HepG2 (cell line): Measurements from ENCODE around the gene KIF13A. TPM values are rescaled to one million over a fixed set of nuclear protein-coding genes. Genes with fewer than 3 reads are reported as not detected.

Experiments used
- ATAC-seq: fragments of 200-7000 bp; cut with Tn5 transposase; 3 replicates; pipeline ENCODE4 v1.9.1; 2020; ENCODE audit warnings: mild to moderate bottlenecking, moderate library complexity
- BruUV-seq: library from RNA; stranded (reverse); fragments of 400-500 nt; replicated peaks from 2 replicates; lab custom pipeline; 2021; lab: Mats Ljungman, UMichigan
- CTCF ChIA-PET: fragments of 300-600 bp; formaldehyde crosslinking; extraction: SDS; loops from one replicate; lab custom pipeline; 2021; ENCODE audit warnings: low total read pairs, inconsistent platforms, low intra/inter-chr PET ratio; lab: Yijun Ruan, JAX
- POLR2A ChIA-PET: fragments of 350-600 bp; sonication (Branson Sonifier 250); formaldehyde crosslinking; loops from one replicate; lab custom pipeline; 2020; ENCODE audit warnings: antibody characterized with exemption, inconsistent platforms; lab: Yijun Ruan, JAX
- DNase-seq: peaks from one replicate; pipeline ENCODE4 v3.0.0-alpha.2; 2015; ENCODE audit warnings: low spot score
- FAIRE-seq: peaks from 3 replicates; lab custom pipeline; 2011; peaks lifted over from hg19 to GRCh38; lab: Jason Lieb, UNC
- H2AFZ ChIP-seq: one replicate; pipeline ENCODE4 v1.6.1; 2011; ENCODE audit warnings: low read length, inconsistent platforms
- H3K27ac ChIP-seq: fragments of 300-600 bp; 3 replicates; pipeline ENCODE4 v1.8.0; 2011; ENCODE audit warnings: mixed run types, mild to moderate bottlenecking, mixed read lengths, low read length, inconsistent platforms; ENCODE audit not compliant: insufficient read depth; ENCODE audit errors: extremely low read length
- H3K27me3 ChIP-seq, 2 experiments: fragments of 200-600 bp in 1 of 2; 2 replicates in 1 of 2; 3 replicates in 1 of 2; pipeline versions ENCODE4 v1.6.0 to v1.8.0; 2011; ENCODE audit warnings: low read length in 2 of 2, mild to moderate bottlenecking in 2 of 2, moderate library complexity in 2 of 2, inconsistent platforms in 1 of 2; ENCODE audit not compliant: insufficient read depth in 2 of 2, control insufficient read depth in 1 of 2
- H3K36me3 ChIP-seq, 2 experiments: fragments of 200-600 bp in 1 of 2; replicated peaks in 1 of 2; 2 replicates in 1 of 2; 3 replicates in 1 of 2; pipeline versions ENCODE4 v1.5.1 to v1.8.0; 2011; ENCODE audit warnings: low read length in 2 of 2, inconsistent platforms in 1 of 2; ENCODE audit not compliant: insufficient read depth in 2 of 2, control insufficient read depth in 1 of 2
- H3K4me1 ChIP-seq: 2 replicates; pipeline ENCODE4 v1.5.1; 2012; ENCODE audit warnings: low read length, inconsistent platforms; ENCODE audit not compliant: insufficient read depth
- H3K4me2 ChIP-seq: 2 replicates; pipeline ENCODE4 v1.6.0; 2011; ENCODE audit warnings: low read depth, low read length, inconsistent platforms
- H3K4me3 ChIP-seq, 3 experiments: fragments of 200-600 bp in 1 of 3; sonication (generic), shearing (Covaris generic) in 1 of 3; replicated peaks in 1 of 3; 2 replicates each; pipeline ENCODE4 v1.5.1; 2011 to 2016; ENCODE audit warnings: low read length in 3 of 3, inconsistent platforms in 2 of 3, low read depth in 2 of 3, mild to moderate bottlenecking in 2 of 3, control low read depth in 1 of 3, mixed read lengths in 1 of 3; ENCODE audit not compliant: insufficient read depth in 1 of 3
- H3K79me2 ChIP-seq: one replicate; pipeline ENCODE4 v1.6.1; 2011; ENCODE audit warnings: low read length, inconsistent platforms; ENCODE audit not compliant: insufficient read depth
- H3K9ac ChIP-seq: 2 replicates; pipeline ENCODE4 v1.6.0; 2011; ENCODE audit warnings: mild to moderate bottlenecking, low read depth, low read length, inconsistent platforms; ENCODE audit not compliant: insufficient read depth
- H3K9me3 ChIP-seq: 2 replicates; pipeline ENCODE4 v1.5.1; 2012; ENCODE audit warnings: mild to moderate bottlenecking, low read length
- H4K20me1 ChIP-seq: 2 replicates; pipeline ENCODE4 v1.6.0; 2011; ENCODE audit warnings: inconsistent platforms, mild to moderate bottlenecking, low read length, moderate library complexity; ENCODE audit not compliant: insufficient read depth
- CEBPG ChIP-seq: IDR thresholded peaks from 2 replicates; pipeline ENCODE4 v1.6.1; 2016
- CREB1 ChIP-seq, 2 experiments: fragments of 450-650 bp in 1 of 2; IDR thresholded peaks; 2 replicates each; pipeline ENCODE4 v1.6.1; 2016 to 2017; ENCODE audit warnings: control low read depth in 1 of 2, mild to moderate bottlenecking in 1 of 2, missing compliant biosample characterization in 1 of 2, missing genetic modification characterization in 1 of 2
- EP300 ChIP-seq, 3 experiments: sonication (generic) in 1 of 3; formaldehyde crosslinking in 1 of 3; IDR thresholded peaks; 2 replicates each; pipeline versions ENCODE4 v1.5.1 to v1.6.1; 2011 to 2020; ENCODE audit warnings: low read depth in 2 of 3, low read length in 2 of 3, borderline replicate concordance in 1 of 3, improper control_type of control experiment in 1 of 3, mild to moderate bottlenecking in 1 of 3, missing genetic modification reagents in 1 of 3, moderate library complexity in 1 of 3
- FOSL1 ChIP-seq: sonication (generic); formaldehyde crosslinking; IDR thresholded peaks from 2 replicates; pipeline ENCODE4 v1.9.0; 2021; ENCODE audit warnings: missing genetic modification reagents, borderline replicate concordance
- FOSL2 ChIP-seq: sonication (generic); formaldehyde crosslinking; IDR thresholded peaks from 2 replicates; pipeline ENCODE4 v1.4.0; 2020; ENCODE audit warnings: missing genetic modification reagents
- TOE1 ChIP-seq: sonication (generic); formaldehyde crosslinking; IDR thresholded peaks from 2 replicates; pipeline ENCODE4 v1.4.0; 2020; ENCODE audit warnings: mild to moderate bottlenecking, missing genetic modification reagents
- ZNF644 ChIP-seq: IDR thresholded peaks from 2 replicates; pipeline ENCODE4 v1.6.1; 2016; ENCODE audit warnings: low read depth
- ZNF788 ChIP-seq: sonication (generic); formaldehyde crosslinking; IDR thresholded peaks from 2 replicates; pipeline ENCODE4 v1.5.0; 2020; ENCODE audit warnings: mild to moderate bottlenecking, missing genetic modification reagents, borderline replicate concordance
- WGBS: methylation state at CpG from one replicate; pipeline ENCODE4 v1.1.6; 2017; ENCODE audit warnings: low lambda C conversion rate; 5-methylcytosine and 5-hydroxymethylcytosine counted together
- in situ Hi-C: cut with HindIII; loops from 2 replicates; pipeline ENCODE4 v1.10.0; 2017; ENCODE audit warnings: low pct_unique_long_range_greater_than_20kb; ENCODE audit not compliant: extremely low pct_ligation_motif_present
- intact Hi-C: fragments of 100-400 bp; cut with micrococcal nuclease; formaldehyde crosslinking; loops from one replicate; pipeline ENCODE4 v1.10.0; 2022; ENCODE audit not compliant: unreplicated experiment
- polyA plus RNA-seq, 8 experiments: library from polyadenylated mRNA; depleted of rRNA in 3 of 8; stranded (reverse) in 7 of 8; unstranded in 1 of 8; fragments of >200 nt; fragmentation: Illumina TruSeq in 4 of 8; extraction: Trizol in 4 of 8; gene quantifications; 2 replicates each; pipeline versions ENCODE4 v1.2.1 to v1.2.3, GENCODE V29; 2011 to 2016; ENCODE audit warnings: low read depth in 4 of 8, missing spikeins in 1 of 8, mixed read lengths in 1 of 8; ENCODE audit not compliant: insufficient read depth in 1 of 8
- total RNA-seq, 5 experiments: library from RNA; depleted of rRNA; stranded (reverse); fragments of >200 nt; fragmentation: Illumina TruSeq; extraction: Trizol; gene quantifications; 2 replicates each; pipeline ENCODE4 v1.2.3, GENCODE V29; 2016; ENCODE audit warnings: low read depth in 1 of 5
- TF ChIP-seq, protein P1 (sequence below): sonication (generic); formaldehyde crosslinking; IDR thresholded peaks from 2 replicates; pipeline ENCODE4 v1.8.1; 2023; ENCODE audit warnings: mild to moderate bottlenecking, moderate library complexity, missing genetic modification reagents

KIF13A gene
- total and polyA plus RNA-seq, 2 of the 13 experiments (the other 11 are each of a cell fraction or from before 2014, with no cell fraction given), result 21.1 to 37.2 TPM

DNA sequence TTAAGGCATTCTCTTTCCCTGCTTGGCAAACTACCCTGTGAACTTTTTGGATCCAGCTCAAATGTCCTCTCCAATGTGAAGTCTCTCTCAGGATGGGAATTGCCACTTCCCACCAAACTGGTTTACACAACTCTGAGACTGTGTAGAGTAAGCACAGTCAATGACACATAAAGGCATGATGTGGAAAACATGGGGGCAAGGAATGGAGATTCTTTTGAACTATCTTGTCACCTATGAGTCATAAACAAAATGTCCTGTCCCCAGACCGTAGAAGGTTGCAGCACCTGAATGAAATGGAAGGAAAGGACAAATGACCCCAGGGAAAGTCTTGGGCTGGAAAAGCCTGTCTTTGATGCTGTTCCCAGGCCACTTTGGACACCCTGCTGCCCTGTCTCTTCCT lies 11.0 kb upstream of the KIF13A start:
- Histone ChIP-seq H3K9ac (no peak overlapping the region), H3K4me1 (peaks cover 19% of the 10 kb centered on the region), H3K36me3 (no peaks in the 10 kb centered on the region), H4K20me1 (no peaks in the 10 kb centered on the region), H3K4me3 (no peak overlapping the region), H3K9me3 (no peaks in the 10 kb centered on the region)
- FAIRE-seq, result no peak
- intact Hi-C loops, result no loop called here
- BruUV-seq, result no TSS peak
- POLR2A ChIA-PET, result no interaction called here
- ATAC-seq, result peak; percentile 26; the same call in 2 of the 3 replicates
- DNase-seq, result peak; percentile 34
- CTCF ChIA-PET, result no interaction called here
- TF ChIP-seq ZNF644 (CRISPR knock-in tag) (0 out of 2 replicates have a peak, but pooled peaks have one; percentile 17), EP300 (IDR thresholded peaks at IDR 0.05; ENCODE audit: low read depth in 2 of 2, low read length in 2 of 2) (peak in 1 of 2 experiments; percentile 12; a peak in 1 of 4 replicates), EP300 (CRISPR knock-in tag; IDR thresholded peaks at IDR 0.05; ENCODE audit: borderline replicate concordance) (no peak), FOSL2 (CRISPR knock-in tag) (peak; percentile 74), TOE1 (CRISPR knock-in tag) (no peak), CEBPG (CRISPR knock-in tag) (no peak), FOSL1 (CRISPR knock-in tag) (peak; percentile 39; the same call in 1 of the 2 replicates), ZNF788 (CRISPR knock-in tag) (no peak), CREB1 (IDR thresholded peaks at IDR 0.05) (peak; percentile 31; the same call in 1 of the 2 replicates), CREB1 (CRISPR knock-in tag; IDR thresholded peaks at IDR 0.05) (no peak)
- TF ChIP-seq, protein P1, sequence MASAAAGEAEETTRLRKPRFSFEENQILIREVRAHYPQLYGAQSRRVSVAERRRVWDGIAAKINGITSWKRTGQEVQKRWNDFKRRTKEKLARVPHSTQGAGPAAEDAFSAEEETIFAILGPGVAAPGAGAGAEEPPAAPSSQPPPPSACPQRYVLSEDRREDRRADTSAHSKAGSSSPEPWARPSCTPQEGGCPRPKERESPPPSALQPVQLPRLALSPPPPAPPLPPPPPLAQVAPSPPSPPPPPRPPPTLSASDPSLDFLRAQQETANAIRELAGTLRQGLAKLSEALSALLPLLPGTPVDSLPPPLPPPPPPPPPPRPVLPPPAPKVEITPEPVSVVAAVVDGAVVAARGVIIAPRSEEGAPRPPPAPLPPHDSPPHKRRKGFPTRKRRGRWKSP (CRISPR knock-in tag), result no peak
- TF ChIP-seq, all 625 proteins: peak for 5
- Histone ChIP-seq H2AFZ (no peak overlapping the region), H3K79me2 (no peaks in the 10 kb centered on the region), H3K27me3 (peaks cover 0 to 3% of the 10 kb centered on the region in 2 experiments; a peak in 1 of 5 replicates), H3K4me2 (no peak overlapping the region), H3K27ac (no peak overlapping the region)
- in situ Hi-C loops, result no loop called here
- 10% methylated on average over 1 of the region's 1 CpG for WGBS
